Activated CD4-positive, CD25-positive, alpha-beta regulatory T cell treated with anti-CD3 and anti-CD28 coated beads, Interleukin-2, amount 50 U/mL, for 16 hours (primary cell): ENCODE results near the gene NLRP8.
"Not testable (repeated sequence)": the region's sequence is repeated elsewhere in the genome, so short reads cannot be mapped to it uniquely, and the experiment has no call there.

Experiments
- DNase-seq: peaks from one replicate; pipeline ENCODE4 v3.0.0-alpha.2; 2020; ENCODE audit warnings: low read depth, low spot score

Gene NLRP8

DNA sequence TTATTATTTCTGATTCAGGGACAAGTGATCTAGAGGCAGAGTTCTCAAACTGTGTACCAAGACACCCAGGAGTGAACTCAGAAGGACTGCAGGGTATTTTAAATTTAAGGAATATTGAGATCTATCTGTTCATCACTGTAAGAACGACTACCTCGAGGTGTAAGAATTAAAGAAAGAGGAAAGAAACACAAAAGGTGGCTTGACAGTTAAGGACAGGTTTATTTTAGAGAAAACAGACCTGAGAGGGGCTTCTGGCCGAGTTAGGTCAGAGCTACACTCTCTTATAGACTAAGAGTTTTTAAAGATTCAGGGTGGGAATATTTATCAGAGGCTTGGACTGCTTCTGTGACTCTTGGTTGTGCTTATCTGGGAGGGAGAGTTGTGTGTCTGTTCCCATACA is 26.4 kb downstream of the NLRP8 start:
- no peak for DNase-seq

DNA sequence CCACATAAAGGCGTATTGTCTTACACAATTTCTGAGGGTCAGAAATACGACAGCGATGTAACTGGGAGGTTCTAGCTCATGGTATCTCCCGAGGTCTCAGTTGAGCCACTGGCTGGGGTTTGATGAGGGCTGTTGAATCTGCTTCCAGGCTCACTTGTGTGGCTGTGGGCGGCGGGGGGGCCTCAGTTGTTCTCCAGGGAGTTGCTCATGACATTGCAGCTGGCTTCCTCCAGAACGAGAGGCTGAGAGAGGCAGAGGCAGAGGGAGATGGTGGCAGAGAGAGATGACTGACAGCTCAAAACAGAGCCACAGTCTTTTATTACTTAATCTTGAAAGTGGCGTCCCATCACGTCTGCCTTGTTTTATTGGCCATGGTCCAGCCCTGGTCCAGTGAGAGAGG is 32.8 kb downstream of the NLRP8 start:
- no peak for DNase-seq

DNA sequence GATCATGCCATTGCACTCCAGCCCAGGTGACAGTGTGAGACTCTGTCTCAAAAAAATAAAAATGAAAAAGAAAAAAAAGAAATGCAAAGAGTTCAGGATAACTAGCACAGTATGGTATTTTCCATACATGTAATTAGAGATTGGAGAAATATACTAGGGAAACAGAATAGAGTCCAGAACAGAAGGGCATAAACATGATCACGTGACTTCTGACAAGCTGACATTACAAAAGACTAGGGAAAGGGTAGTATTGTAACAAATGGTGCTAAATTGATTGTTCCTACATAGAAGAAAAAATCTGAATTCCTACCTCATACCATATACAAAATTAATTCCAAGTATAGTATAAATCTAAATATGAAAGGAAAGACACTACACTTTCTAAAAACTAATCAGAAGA is 37.6 kb downstream of the NLRP8 start:
- no peak for DNase-seq

DNA sequence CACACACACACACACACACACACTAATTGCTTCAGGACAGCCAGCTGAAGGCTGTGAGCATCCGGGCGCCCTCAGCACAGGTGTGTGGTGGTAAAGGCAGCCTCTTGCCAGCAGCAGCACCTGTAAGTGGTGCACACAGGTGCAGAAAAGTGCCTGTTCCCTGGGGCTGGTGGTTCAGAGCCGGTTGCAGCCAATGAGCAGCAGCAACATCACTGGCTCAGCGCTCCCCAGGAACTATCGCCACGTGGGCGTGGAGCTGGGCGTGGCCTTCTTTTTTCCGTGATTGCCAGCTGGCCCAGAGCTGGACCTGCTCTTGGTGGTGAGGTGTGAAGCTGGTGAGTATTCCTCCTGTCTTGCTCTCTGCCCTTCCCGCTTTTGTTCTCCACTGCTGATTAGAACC is 38.9 kb downstream of the NLRP8 start, which contains the start of gene NLRP5:
TSS of gene NLRP5 (plus strand) at position 289 of the 400 bp plus-strand sequence.
- DNase-seq: no peak

DNA sequence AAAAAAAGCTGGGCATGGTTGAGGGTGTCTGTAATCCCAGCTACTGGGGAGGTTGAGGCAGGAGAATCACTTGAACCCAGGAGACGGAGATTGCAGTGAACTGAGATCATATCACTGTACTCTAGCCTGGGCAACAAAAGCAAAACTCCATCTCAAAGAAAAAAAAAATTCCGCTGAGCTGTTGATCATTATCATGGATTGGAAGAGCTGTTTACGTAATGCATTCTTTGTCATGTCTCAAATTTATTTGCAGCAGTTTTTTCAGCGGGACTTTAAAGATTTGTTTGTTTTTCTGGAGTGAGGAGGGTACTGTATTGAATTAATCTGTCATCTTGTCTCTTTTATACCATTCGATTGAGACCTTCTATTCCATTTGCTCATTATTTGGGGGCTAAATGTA is 43.2 kb downstream of the NLRP8 start:
- no peak for DNase-seq

DNA sequence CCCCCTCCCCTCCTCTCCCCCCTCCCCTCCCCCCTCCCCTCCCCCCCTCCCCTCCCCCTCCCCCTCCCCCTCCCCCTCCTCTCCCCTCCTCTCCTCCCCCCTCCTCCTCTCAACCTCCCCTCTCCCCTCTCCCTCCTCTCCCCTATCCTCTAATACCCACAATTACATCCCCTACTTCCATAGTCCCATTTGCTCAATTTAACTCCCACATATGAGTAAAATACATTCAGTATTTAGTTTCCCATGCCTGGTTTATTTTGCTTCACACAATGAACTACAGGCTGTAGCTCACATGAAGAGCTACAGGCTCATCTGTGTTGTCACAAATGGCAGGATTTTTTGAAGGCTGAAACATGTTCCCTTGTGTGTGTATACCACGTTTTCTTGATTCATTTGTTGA is 45.9 kb downstream of the NLRP8 start:
- no peak for DNase-seq

DNA sequence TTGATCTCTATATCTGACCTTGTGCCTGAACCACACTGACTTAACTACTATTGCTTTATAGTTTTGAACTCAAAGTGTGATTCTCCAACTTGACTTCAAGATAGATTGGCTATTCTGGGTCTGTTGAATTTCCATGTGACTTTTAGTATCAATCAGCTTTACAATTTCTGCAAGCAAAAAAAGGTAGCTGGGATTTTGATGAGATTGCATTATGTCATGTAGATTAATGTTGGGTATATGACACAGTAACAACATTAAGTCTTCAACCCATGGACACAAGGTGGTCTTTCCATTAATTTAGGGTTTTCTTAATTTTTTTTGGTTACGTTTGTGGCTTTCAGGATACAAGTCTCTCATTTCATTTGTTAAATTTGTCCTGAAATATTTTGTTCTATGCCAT is 67.1 kb downstream of the NLRP8 start:
- no peak for DNase-seq

DNA sequence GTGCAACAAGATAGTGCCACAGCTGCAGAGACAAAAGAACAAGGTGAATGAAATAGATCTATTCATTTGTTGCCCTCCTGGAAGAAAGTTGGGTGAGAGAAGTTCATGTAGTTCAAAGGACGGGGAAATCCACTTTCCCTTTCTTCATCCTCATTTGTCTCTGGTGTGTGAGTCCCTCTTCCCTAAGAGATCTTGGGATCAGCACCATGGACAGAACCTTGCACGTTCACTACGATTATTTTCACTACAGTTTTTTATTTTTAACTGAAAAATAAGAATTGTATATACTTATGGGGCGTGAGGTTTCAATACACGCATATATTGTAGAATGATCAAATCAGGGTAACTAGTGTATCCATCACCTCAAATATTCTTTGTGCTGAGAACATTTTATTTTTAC is 68.1 kb downstream of the NLRP8 start:
- DNase-seq: no peak

DNA sequence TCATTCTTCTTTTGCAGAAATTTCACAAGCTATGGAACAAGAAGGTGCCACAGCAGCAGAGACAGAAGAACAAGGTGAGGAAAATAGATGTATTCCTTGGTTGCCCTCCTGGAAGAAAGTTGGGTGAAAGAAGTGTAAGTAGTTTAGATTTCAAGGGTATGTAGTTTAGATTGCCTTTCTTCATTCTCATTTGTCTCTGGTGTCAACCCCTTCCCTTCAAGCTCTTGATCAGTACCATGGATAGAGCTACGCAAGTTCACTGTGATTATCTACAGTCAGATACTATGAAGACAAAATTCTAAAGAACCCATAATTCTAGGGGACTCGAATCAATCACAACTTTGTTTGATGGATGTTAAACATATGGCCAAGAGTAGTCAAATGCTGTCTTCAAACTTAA is 71.7 kb downstream of the NLRP8 start:
- DNase-seq: not testable (repeated sequence)

DNA sequence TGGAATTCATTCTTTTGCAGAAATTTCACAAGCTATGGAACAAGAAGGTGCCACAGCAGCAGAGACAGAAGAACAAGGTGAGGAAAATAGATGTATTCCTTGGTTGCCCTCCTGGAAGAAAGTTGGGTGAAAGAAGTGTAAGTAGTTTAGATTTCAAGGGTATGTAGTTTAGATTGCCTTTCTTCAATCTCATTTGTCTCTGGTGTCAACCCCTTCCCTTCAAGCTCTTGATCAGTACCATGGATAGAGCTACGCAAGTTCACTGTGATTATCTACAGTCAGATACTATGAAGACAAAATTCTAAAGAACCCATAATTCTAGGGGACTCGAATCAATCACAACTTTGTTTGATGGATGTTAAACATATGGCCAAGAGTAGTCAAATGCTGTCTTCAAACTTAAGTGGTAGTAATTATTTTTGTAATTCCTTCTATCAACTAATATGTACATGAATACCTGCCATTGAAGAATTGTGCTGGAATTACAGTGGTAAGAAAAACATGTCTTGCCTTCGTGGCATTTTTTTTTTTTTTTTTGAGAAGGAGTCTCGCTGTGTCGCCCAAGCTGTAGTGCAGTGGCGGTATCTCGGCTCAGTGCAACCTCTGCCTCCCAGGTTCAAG is 72.8 kb downstream of the NLRP8 start:
- not testable (repeated sequence) for DNase-seq

DNA sequence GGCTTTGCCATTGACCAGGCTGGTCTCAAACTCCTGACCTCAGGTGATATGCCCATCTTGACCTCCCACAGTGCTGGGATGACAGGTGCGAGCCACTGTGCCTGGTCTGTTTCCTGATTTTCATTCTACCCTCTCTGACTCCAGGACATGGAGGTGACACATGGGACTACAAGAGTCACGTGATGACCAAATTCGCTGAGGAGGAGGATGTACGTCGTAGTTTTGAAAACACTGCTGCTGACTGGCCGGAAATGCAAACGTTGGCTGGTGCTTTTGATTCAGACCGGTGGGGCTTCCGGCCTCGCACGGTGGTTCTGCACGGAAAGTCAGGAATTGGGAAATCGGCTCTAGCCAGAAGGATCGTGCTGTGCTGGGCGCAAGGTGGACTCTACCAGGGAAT is 79.1 kb downstream of the NLRP8 start:
- no peak for DNase-seq
